Epithelial cell of prostate (primary cell): ENCODE measurements around the gene TSHR.
"Not testable (repeated sequence)": the region's sequence is repeated elsewhere in the genome, so short reads cannot be mapped to it uniquely, and the experiment has no call there.

Experiments
- DNase-seq: peaks from one replicate; pipeline ENCODE4 v3.0.0-alpha.2; 2011; ENCODE audit warnings: low read depth, low spot score
- H3K27ac ChIP-seq: fragments of 450-650 bp; 2 replicates; pipeline ENCODE4 v1.5.1; 2017; ENCODE audit warnings: mild to moderate bottlenecking

Gene TSHR

GRCh38 chr14:81055971-81056370 lies 100.5 kb downstream of the TSHR start:
- no peak for DNase-seq
- H3K27ac ChIP-seq: no peak overlapping the region

DNA sequence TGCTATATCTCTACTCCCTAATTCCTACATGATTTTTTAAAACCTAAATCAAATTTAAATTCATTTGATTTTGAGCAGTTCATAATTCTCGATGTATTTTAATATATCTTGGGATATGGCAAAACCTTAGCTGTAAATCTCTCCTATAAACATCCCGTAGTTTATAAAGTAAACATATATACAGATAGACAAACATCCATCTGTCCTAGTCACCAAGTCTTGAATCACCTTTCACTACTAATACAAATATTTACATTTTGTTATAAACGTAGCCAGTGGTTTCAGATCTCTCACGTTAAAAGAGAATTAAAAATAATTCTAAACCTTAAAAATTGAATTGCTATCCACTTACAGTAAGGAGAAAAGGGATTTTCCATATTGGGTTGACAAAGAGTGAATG lies 107.0 kb downstream of the TSHR start:
- no peak overlapping the region for H3K27ac ChIP-seq
- DNase-seq: no peak

DNA sequence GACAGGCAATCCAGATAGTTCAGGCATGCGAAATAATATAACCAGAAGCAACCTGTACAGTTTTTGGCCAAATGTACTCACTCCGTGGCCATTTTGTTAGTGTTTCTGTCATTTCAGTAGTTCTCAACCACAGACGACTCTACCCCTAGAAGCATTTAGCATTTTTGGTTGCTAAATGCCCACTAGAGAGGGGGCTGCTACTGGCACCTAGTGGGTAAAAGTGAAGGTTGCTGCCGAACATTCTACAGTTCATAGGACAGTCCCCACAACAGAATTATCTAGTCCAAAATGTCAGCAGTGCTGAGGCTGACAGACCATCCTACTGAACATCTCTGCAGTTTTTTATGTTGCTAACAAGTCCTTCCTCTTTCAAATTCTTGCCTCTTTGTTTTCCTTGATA lies 107.4 kb downstream of the TSHR start:
- H3K27ac ChIP-seq: no peak overlapping the region
- DNase-seq: no peak

DNA sequence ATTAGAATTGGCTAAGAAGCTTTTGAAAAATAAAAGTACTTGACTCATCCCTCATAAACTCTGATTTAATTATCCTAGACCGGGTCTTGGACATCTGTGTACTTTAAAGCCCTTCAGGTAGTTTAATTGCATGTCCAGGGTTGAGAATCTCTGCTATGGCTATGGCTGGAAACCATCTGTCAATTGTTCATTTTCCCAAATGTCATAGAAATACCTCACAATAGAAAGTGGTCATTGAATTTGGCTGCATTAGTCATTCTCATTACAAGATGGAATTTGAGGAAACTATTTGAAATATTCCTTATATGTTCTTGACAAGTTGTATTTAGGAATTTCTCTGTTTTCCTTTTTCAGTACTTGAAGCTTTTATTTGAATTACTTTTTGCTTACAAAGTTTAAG lies 111.3 kb downstream of the TSHR start:
- no peak for DNase-seq
- no peak overlapping the region for H3K27ac ChIP-seq

- DNase-seq: no peak
- H3K27ac ChIP-seq: no peak overlapping the region
These were observed 111.7 kb downstream of the TSHR start for GRCh38 chr14:81067156-81067555.

DNA sequence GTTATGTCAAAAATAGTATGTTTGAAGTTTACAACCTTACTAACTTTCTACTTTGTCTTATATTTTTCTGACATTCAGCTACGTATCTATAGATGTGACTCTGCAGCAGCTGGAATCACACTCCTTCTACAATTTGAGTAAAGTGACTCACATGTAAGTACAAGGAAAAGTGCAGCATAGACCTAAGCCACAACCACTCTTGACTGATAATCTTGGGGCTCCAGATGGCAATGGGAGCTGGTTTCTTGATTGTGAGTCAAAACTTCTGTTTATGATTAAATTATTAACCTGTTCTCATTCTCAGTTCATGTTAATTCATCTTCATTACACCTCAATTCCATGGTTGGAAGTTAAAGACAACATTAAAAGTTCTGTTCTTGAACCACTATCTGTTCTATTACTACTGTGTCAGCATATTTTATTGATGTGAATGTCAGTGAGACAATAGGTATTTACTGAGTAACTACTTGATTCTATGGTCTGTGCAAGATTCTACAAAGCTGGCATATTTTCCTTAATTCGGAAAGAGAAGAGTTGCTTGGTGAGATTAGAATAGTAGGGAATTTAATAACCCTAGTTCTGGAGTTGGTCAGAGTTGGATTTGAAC lies 112.9 kb downstream of the TSHR start:
- DNase-seq: no peak
- H3K27ac ChIP-seq: no peak overlapping the region

- no peak for DNase-seq
- H3K27ac ChIP-seq: no peak overlapping the region
These were observed 115.1 kb downstream of the TSHR start for GRCh38 chr14:81070511-81070910.

DNA sequence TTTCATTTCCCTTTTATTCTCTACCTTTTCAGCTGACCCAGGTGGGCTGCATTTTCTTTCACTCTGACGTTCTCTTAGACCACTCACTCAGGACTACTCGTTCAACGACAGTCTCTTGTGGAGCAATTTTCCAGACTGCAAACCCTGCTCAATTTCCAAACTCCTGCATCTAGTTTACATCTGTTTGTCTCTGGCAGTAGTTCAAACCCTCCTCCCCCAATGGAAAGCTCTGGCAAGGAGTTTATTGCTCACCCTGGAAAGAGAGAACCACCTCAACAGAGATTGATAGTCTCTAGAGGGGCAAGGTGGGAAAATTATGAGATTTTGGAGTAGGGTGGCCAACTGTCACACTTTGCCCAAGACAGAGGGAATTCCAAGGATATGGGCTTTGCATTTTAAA lies 130.2 kb downstream of the TSHR start:
- no peak for DNase-seq
- H3K27ac ChIP-seq: no peak overlapping the region

- no peak for DNase-seq
- no peak overlapping the region for H3K27ac ChIP-seq
These were observed 131.8 kb downstream of the TSHR start for GRCh38 chr14:81087230-81087629.

GRCh38 chr14:81091139-81091538 lies 135.7 kb downstream of the TSHR start:
- no peak overlapping the region for H3K27ac ChIP-seq
- DNase-seq: no peak

DNA sequence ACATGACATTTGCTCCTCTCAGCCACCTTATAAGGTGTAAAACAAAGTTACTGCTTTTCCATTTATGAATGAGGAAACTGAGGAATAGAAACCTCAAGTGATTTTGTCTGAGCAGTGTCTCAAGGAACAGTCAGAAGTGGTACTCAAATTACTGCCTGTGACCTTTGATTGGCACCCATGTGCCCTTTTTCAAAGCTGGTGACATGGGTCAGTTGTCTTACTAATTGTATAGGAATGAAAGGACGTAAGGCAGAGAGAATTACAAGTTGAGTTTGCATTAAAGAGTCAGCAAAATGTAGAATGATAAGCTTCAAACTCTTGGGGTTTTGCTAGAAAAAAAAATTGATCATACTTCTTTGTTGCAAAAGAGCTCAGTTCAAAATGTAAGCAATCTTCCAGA lies 136.2 kb downstream of the TSHR start:
- no peak for DNase-seq
- no peak overlapping the region for H3K27ac ChIP-seq

DNA sequence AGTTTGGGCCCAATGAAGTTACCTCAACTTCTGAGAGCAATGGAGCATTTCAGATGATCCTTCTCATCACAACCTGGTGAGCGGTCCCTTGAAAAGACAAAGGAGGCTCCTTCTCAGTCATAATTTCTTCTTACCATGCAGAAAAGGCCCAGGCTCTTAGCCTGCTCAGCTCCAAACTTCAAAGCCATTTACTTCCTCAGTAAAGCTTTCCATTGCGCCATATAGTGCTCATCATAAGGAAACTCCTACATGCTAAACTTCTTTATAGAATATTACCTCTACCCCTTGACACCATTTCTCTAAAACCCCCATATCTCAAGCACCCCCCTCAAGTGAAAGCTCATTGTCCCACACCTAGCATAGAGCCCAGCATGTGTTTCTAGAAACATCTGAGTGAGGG lies 138.2 kb downstream of the TSHR start:
- no peak for DNase-seq
- H3K27ac ChIP-seq: no peak overlapping the region

DNA sequence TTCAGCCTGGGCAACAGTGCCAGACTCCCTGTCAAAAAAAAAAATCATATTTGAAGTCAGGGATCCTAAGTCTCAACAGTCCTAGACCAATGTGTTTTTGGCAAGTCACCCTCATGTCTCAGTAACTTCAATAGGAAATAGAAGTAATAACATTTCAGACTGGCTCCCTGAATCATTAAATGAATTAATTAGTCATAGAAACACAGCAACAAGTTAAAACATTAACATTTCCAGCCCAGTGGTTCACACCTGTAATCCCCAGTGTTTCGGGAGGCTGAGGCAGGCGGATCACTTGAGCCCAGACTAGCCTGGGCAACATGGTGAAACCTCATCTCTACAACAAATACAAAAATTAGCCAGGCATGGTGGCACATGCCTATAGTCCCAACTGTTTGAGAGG lies 140.1 kb downstream of the TSHR start:
- no peak overlapping the region for H3K27ac ChIP-seq
- no peak for DNase-seq

- H3K27ac ChIP-seq: no peak overlapping the region
- no peak for DNase-seq
These were observed 141.2 kb downstream of the TSHR start for GRCh38 chr14:81096656-81097055.

GRCh38 chr14:81102217-81102616 lies 146.8 kb downstream of the TSHR start:
- DNase-seq: no peak
- no peak overlapping the region for H3K27ac ChIP-seq

GRCh38 chr14:81103443-81103842 lies 148.0 kb downstream of the TSHR start:
- DNase-seq: no peak
- H3K27ac ChIP-seq: no peak overlapping the region

DNA sequence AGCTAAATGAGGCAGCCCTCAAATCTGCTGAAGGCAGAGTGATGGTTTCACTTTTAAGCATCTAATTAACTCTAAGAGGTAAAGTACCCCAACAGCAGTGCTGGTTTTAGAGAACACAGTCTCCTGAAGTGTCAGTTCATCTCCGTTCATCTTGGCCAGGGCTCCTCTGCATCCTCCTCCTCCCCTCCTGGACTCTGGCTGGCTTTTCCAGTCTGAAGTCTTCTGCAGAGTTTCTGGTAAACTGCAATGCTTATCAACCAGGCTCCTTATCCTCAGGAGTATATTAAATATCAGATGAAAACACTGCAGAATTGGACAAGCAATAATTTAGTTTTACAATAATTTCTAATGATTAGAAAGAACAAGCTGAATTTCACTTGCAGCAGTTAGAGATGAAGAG lies 150.0 kb downstream of the TSHR start:
- no peak for DNase-seq
- H3K27ac ChIP-seq: no peak overlapping the region

DNA sequence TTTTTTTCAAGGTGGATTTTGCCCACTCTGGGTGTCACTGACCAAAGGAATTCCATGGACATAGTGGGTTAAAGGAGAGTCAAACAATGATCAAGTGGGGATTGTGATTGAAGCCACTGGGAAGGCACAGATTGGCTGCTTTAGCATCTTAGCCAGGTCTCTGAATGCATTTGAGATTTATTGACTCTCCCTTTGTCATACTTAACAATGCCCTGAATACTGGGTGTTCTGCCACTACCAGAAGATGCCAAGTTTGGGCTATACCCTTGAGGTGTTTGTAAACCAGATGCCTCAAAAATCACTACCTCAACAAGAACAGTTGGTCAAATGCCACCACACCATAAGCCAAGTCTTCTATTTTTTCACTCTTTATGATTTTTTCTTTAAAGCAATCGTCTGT lies 150.5 kb downstream of the TSHR start:
- DNase-seq: no peak
- H3K27ac ChIP-seq: no peak overlapping the region

GRCh38 chr14:81110186-81110585 lies 154.8 kb downstream of the TSHR start:
- no peak for DNase-seq

DNA sequence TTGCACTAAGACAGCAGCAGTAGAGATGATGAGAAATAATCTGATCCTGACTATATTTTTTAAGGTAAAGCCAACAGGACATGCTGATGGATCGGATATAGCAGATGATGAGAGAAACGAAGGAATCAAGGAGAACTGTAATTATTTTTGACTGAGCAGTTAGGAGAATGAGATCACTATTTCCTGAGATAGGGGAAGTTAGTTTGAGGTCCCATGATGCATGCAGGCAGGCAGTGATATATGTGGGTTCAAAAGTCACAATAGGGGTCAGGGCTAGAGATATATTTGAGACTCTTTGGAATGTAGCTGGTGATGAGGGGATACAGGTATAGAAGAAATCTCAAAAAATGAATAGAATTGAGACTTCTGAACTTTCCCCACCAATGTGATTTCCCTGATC lies 157.8 kb downstream of the TSHR start:
- no peak overlapping the region for H3K27ac ChIP-seq
- DNase-seq: no peak

More at GRCh38 chr14:81110186-81110585, 154.8 kb downstream of the TSHR start:
- H3K27ac ChIP-seq: no peak overlapping the region

DNA sequence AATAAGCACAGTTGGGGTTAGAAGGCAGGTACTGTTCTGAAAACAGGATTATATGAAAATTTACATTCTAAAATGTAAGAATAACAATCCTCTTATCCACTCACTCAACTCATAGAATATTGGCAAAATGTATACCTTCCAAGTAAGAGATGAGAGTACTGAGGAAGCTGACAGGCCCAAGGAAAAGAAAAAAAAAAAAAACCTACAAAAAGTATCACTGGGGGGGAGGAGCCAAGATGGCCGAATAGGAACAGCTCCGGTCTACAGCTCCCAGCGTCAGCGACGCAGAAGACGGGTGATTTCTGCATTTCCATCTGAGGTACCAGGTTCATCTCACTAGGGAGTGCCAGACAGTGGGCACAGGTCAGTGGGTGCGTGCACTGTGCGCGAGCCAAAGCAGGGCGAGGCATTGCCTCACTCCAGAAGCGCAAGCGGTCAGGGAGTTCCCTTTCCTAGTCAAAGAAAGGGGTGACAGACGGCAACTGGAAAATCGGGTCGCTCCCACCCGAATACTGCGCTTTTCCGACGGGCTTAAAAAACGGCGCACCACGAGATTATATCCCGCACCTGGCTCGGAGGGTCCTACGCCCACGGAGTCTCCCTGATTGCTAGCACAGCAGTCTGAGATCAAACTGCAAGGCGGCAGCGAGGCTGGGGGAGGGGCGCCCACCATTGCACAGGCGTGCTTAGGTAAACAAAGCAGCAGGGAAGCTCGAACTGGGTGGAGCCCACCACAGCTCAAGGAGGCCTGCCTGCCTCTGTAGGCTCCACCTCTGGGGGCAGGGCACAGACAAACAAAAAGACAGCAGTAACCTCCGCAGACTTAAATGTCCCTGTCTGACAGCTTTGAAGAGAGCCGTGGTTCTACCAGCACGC lies 158.8 kb downstream of the TSHR start:
- DNase-seq, H3K27ac ChIP-seq: not testable (repeated sequence)

GRCh38 chr14:81120501-81120900 lies 165.1 kb downstream of the TSHR start:
- no peak overlapping the region for H3K27ac ChIP-seq
- no peak for DNase-seq
